Measurements from ENCODE around the gene SUCNR1.
"Not testable (repeated sequence)": the region's sequence is repeated elsewhere in the genome, so short reads cannot be mapped to it uniquely, and the experiment has no call there.

Gene SUCNR1

GRCh38 chr3:151894219-151894618 is 20.8 kb downstream of the SUCNR1 start:
- no peak for DNase-seq (ENCODE audit: low read depth)
- H3K4me3 ChIP-seq (ENCODE audit: control insufficient read depth, low read depth, low read length) = no peak overlapping the region
- TF ChIP-seq CTCF (IDR thresholded peaks at IDR 0.05; ENCODE audit: control insufficient read depth, insufficient read depth, low read depth, low read length, missing control alignments) = no peak

- DNase-seq (ENCODE audit: low read depth) = no peak
- TF ChIP-seq CTCF (IDR thresholded peaks at IDR 0.05; ENCODE audit: control insufficient read depth, insufficient read depth, low read depth, low read length, missing control alignments) = no peak
- no peak overlapping the region for H3K4me3 ChIP-seq (ENCODE audit: control insufficient read depth, low read depth, low read length)
Observed at GRCh38 chr3:151895478-151896241, 22.2 kb downstream of the SUCNR1 start.

- no peak for TF ChIP-seq CTCF (IDR thresholded peaks at IDR 0.05; ENCODE audit: control insufficient read depth, insufficient read depth, low read depth, low read length, missing control alignments)
- H3K4me3 ChIP-seq (ENCODE audit: control insufficient read depth, low read depth, low read length) = no peak overlapping the region
- DNase-seq (ENCODE audit: low read depth) = no peak
Observed at GRCh38 chr3:151896246-151897012, 23.0 kb downstream of the SUCNR1 start.

- not testable (repeated sequence) for DNase-seq (ENCODE audit: low read depth)
Observed at GRCh38 chr3:151898121-151898520, 24.7 kb downstream of the SUCNR1 start.

GRCh38 chr3:151898564-151899261 is 25.3 kb downstream of the SUCNR1 start:
- not testable (repeated sequence) for DNase-seq (ENCODE audit: low read depth); H3K4me3 ChIP-seq (ENCODE audit: control insufficient read depth, low read depth, low read length)

More at GRCh38 chr3:151898121-151898520, 24.7 kb downstream of the SUCNR1 start:
- not testable (repeated sequence) for H3K4me3 ChIP-seq (ENCODE audit: control insufficient read depth, low read depth, low read length)

GRCh38 chr3:151899996-151900395 is 26.6 kb downstream of the SUCNR1 start:
- H3K4me3 ChIP-seq (ENCODE audit: control insufficient read depth, low read depth, low read length) = no peak overlapping the region
- no peak for TF ChIP-seq CTCF (IDR thresholded peaks at IDR 0.05; ENCODE audit: control insufficient read depth, insufficient read depth, low read depth, low read length, missing control alignments)
- DNase-seq (ENCODE audit: low read depth) = no peak

GRCh38 chr3:151900460-151900859 is 27.0 kb downstream of the SUCNR1 start:
- DNase-seq (ENCODE audit: low read depth) = no peak
- no peak overlapping the region for H3K4me3 ChIP-seq (ENCODE audit: control insufficient read depth, low read depth, low read length)
- TF ChIP-seq CTCF (IDR thresholded peaks at IDR 0.05; ENCODE audit: control insufficient read depth, insufficient read depth, low read depth, low read length, missing control alignments) = no peak
